Cardiac septum (tissue), 1 donor: ENCODE results near the gene POU3F1. TPM values are rescaled to one million over a fixed set of nuclear protein-coding genes. Genes with fewer than 3 reads are reported as not detected.
"Not testable (repeated sequence)": the region's sequence is repeated elsewhere in the genome, so short reads cannot be mapped to it uniquely, and the experiment has no call there.

Experiments
- DNase-seq: peaks from one replicate; pipeline ENCODE4 v3.0.0-alpha.2; 2020; ENCODE audit warnings: low spot score
- intact Hi-C: fragments of 100-400 bp; cut with DNase I; formaldehyde crosslinking; loops from one replicate; pipeline ENCODE4 v1.14.0; 2022
- total RNA-seq: library from RNA; stranded (reverse); fragmentation: NEBNext Ultra II Directional; extraction: Animal tissue kit (Norgen Biotek cat#: 25700); gene quantifications from one replicate; pipeline ENCODE4 v1.2.1, GENCODE V29; 2021
- donor health status: DM: no; HTN: no; CAD: no.

POU3F1 gene
- total RNA-seq, 1 donor from 2014 or later = not detected

GRCh38 chr1:38052750-38053415, 6.3 kb upstream of the POU3F1 start:
- intact Hi-C loops = no loop called here
- no peak for DNase-seq

GRCh38 chr1:38051079-38051543, 4.5 kb upstream of the POU3F1 start:
- intact Hi-C loops = no loop called here
- DNase-seq = no peak

DNA sequence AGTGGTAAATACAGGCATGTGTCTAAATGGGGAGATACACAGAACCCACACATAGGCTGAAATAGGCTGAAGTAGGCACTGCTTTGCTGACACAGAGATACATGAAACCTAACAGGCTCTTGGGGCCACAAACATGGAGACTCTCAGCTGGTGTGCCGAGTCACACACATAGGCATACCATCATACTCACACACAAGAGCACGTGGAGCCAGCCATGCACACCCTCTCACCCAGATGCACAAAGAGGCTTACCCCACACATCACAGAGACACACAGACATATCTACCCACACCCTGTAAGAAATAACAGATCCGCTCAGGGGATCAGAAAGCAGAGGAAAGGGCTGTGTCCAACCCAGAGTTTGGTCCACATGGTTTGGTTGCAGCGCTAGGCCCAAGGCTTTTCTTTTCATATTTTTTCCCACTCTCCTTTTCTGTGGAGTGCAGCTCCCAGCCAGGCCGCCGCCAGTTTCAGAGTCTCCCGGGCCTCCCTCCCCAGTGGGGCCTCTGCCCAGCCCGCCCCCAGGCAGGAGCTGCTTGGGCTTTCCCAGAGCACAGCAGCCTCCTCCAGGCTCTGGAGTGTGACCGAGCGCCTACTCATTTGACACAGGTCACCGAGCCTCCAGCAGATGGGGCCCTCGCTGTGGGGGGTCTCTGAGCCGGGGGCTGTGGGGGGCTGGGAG, 3.9 kb upstream of the POU3F1 start:
- intact Hi-C loops = no loop called here
- DNase-seq = no peak

DNA sequence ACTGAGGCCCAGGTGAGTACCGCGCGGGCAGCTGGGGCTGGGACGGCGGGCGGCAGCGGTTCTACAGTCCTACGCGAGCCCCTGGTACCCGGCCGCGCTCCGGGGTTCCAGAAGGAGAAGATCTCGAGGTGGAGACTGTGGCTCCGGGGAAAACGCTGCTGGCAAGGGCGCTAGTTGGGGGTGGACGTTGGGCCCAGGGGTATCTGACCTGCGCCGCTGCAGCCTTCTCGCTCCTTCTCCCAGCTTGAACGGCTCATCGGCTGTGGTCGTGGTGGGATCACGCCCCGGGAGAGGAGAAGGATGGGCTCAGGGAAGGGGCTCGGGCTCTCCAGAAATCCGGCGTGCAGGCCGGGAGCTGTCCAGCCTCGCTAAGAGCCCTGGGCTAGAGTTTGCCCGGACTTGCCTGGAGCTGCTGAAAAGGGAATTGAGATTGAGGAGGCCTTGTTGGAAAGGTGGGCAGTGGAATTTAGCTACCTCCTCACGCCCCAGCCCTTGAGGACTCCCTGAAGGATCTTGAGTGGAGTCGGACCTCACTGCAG, 1.1 kb upstream of the POU3F1 start:
- intact Hi-C loops = loop anchor here (5.0 kb wide), 2 partner anchors 90 to 450 kb away; partner anchors contain the start of gene GNL2

GRCh38 chr1:38046884-38047602, 450 bp upstream of the POU3F1 start:
- intact Hi-C loops = loop anchor here (5.0 kb wide), 2 partner anchors 90 to 450 kb away; partner anchors contain the start of gene GNL2
- DNase-seq = peak; percentile 91

More for the DNA sequence above, 1.1 kb upstream of the POU3F1 start:
- no peak for DNase-seq

GRCh38 chr1:38045401-38046332, 926 bp downstream of the POU3F1 start:
- intact Hi-C loops = loop anchor here (5.0 kb wide), 2 partner anchors 92 to 448 kb away; partner anchors contain the start of gene GNL2
- DNase-seq = no peak

- intact Hi-C loops = loop anchor here (5.0 kb wide), 2 partner anchors 93 to 447 kb away; partner anchors contain the start of gene GNL2
- DNase-seq = no peak
These were observed 2.1 kb downstream of the POU3F1 start for GRCh38 chr1:38044221-38045215.

- intact Hi-C loops = no loop called here
- no peak for DNase-seq
These were observed 3.4 kb downstream of the POU3F1 start for GRCh38 chr1:38043036-38043747.

- no peak for DNase-seq
- intact Hi-C loops = no loop called here
These were observed 4.4 kb downstream of the POU3F1 start for GRCh38 chr1:38041936-38042834.

GRCh38 chr1:38039331-38040088, 7.1 kb downstream of the POU3F1 start:
- intact Hi-C loops = no loop called here
- peak; percentile 60 for DNase-seq

- intact Hi-C loops = no loop called here
- DNase-seq = peak; percentile 41
These were observed 7.7 kb downstream of the POU3F1 start for GRCh38 chr1:38038861-38039260.

DNA sequence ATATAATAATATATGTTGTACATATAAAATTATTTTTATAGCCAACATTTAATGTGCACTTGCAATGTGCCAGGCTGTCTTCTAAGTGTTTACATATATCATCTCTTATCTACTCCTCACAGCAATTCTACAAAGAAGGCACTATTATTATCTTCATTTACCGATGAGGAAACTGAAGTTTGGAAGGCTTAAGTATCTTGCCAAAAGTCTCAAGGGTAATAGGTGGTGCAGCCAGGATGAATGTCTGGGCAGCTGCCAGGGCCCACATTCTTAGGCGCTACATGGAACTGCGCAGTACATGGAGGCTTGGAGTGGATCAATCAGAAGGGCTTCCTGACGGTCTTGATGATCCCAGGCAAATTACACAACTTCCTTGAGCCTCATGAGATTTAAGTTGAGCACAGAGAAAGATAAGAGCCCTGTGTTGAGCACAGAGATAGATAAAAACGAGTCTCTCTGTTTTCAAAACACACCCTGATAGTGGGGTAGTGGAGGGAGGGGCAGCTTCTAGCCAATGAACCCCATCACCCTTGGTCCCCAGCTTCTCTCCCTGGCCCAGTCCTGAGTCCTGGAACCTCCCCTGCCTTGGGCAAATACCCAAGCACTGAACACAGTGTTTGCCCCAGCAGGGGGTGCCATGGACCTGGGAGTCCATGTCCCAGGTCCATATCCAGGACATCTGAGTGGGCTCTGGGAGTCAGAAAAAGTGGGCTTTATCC, 9.2 kb downstream of the POU3F1 start:
- intact Hi-C loops = no loop called here
- DNase-seq = peak; percentile 24

DNA sequence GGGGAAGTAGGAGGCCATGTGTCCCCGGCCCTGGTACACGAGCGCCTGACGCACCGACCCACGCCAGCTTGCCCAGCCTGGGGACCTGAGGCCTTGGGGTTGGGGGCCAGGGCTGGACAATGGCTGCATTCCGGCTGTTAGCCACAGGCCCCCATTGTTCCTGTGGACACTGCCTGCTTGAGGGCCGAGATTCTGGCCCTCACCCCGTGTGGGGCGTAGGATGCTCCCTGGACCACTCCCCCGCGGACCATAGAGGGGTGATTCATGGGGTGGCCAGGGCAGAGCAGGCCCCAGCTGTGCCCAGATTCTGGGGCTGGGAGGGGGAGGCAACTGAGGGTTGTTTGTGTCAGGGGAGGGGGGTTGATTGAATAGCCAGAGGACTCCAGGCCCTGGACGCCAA, 11.7 kb downstream of the POU3F1 start:
- DNase-seq = no peak
- intact Hi-C loops = no loop called here

DNA sequence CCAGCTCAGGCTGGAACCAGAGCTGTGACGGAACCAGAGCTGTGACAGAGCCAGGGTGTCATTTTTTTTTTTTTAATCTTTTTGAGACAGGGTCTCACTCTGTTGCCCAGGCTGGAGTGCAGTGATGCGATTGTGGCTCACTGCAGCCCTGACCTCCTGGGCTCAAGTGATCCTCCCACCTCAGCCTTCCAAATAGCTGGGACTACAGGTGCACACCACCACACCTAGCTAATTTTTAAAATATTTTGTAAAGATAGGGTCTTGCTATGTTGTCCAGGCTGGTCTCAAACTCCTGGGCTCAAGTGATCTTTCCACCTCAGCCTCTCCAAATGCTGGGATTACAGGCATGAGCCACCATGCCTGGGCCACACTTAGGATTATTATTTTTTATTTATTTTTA, 13.6 kb downstream of the POU3F1 start:
- intact Hi-C loops, DNase-seq: not testable (repeated sequence)

GRCh38 chr1:38031513-38031866, 15.1 kb downstream of the POU3F1 start:
- intact Hi-C loops = no loop called here
- no peak for DNase-seq
